ENCODE data around the gene POR.
"Not testable (repeated sequence)": the region's sequence is repeated elsewhere in the genome, so short reads cannot be mapped to it uniquely, and the experiment has no call there.

DNA sequence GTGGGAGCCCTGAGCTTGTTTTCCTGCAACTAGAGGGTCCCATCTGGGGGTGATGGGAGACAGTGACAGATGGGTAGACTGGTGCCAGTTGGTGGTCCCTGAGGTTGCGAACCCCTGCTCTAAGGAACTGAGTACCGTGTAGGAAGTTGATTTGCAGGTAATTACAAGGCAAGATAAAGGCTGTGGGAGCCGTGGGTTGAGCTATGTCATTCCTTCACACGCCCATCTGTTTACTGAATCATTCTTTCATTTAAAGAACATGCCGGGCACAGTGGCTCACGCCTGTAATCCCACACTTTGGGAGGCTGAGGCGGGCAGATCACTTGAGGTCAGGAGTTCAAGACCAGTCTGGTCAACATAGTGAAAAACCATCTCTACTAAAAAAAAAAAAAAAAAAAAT lies 23.7 kb upstream of the POR start:
- not testable (repeated sequence) for TF ChIP-seq U2AF1 (optimal IDR thresholded peaks at IDR 0.05; ENCODE audit: low read depth, low read length); YY1 (IDR thresholded peaks at IDR 0.05; ENCODE audit: insufficient read depth, insufficient replicate concordance, low read depth, low read length); SRSF4 (IDR thresholded peaks at IDR 0.05; ENCODE audit: low read depth, low read length, poor library complexity, severe bottlenecking); MBNL3 (CRISPR knock-in tag; conservative IDR thresholded peaks at IDR 0.05); TRIM24 (CRISPR knock-in tag; IDR thresholded peaks at IDR 0.05); MATR3 (CRISPR knock-in tag; IDR thresholded peaks at IDR 0.05); GFI1 (CRISPR knock-in tag; IDR thresholded peaks at IDR 0.05; ENCODE audit: borderline replicate concordance); CHD4 (IDR thresholded peaks at IDR 0.05; ENCODE audit: borderline replicate concordance, low read length)
- TF ChIP-seq, protein P1, sequence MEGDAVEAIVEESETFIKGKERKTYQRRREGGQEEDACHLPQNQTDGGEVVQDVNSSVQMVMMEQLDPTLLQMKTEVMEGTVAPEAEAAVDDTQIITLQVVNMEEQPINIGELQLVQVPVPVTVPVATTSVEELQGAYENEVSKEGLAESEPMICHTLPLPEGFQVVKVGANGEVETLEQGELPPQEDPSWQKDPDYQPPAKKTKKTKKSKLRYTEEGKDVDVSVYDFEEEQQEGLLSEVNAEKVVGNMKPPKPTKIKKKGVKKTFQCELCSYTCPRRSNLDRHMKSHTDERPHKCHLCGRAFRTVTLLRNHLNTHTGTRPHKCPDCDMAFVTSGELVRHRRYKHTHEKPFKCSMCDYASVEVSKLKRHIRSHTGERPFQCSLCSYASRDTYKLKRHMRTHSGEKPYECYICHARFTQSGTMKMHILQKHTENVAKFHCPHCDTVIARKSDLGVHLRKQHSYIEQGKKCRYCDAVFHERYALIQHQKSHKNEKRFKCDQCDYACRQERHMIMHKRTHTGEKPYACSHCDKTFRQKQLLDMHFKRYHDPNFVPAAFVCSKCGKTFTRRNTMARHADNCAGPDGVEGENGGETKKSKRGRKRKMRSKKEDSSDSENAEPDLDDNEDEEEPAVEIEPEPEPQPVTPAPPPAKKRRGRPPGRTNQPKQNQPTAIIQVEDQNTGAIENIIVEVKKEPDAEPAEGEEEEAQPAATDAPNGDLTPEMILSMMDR (CRISPR knock-in tag; IDR thresholded peaks at IDR 0.05): not testable (repeated sequence)
- TF ChIP-seq, protein P2, sequence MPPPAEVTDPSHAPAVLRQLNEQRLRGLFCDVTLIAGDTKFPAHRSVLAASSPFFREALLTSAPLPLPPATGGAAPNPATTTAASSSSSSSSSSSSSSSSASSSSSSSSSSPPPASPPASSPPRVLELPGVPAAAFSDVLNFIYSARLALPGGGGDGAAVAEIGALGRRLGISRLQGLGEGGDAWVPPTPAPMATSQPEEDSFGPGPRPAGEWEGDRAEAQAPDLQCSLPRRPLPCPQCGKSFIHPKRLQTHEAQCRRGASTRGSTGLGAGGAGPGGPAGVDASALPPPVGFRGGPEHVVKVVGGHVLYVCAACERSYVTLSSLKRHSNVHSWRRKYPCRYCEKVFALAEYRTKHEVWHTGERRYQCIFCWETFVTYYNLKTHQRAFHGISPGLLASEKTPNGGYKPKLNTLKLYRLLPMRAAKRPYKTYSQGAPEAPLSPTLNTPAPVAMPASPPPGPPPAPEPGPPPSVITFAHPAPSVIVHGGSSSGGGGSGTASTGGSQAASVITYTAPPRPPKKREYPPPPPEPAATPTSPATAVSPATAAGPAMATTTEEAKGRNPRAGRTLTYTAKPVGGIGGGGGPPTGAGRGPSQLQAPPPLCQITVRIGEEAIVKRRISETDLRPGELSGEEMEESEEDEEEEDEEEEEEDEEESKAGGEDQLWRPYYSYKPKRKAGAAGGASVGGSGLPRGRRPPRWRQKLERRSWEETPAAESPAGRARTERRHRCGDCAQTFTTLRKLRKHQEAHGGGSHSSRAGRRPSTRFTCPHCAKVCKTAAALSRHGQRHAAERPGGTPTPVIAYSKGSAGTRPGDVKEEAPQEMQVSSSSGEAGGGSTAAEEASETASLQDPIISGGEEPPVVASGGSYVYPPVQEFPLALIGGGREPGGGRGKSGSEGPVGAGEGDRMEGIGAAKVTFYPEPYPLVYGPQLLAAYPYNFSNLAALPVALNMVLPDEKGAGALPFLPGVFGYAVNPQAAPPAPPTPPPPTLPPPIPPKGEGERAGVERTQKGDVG (CRISPR knock-in tag; IDR thresholded peaks at IDR 0.05; ENCODE audit: borderline replicate concordance): not testable (repeated sequence)
- TF ChIP-seq, protein P3, sequence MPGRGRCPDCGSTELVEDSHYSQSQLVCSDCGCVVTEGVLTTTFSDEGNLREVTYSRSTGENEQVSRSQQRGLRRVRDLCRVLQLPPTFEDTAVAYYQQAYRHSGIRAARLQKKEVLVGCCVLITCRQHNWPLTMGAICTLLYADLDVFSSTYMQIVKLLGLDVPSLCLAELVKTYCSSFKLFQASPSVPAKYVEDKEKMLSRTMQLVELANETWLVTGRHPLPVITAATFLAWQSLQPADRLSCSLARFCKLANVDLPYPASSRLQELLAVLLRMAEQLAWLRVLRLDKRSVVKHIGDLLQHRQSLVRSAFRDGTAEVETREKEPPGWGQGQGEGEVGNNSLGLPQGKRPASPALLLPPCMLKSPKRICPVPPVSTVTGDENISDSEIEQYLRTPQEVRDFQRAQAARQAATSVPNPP (CRISPR knock-in tag; IDR thresholded peaks at IDR 0.05): not testable (repeated sequence)
- TF ChIP-seq, protein P4, sequence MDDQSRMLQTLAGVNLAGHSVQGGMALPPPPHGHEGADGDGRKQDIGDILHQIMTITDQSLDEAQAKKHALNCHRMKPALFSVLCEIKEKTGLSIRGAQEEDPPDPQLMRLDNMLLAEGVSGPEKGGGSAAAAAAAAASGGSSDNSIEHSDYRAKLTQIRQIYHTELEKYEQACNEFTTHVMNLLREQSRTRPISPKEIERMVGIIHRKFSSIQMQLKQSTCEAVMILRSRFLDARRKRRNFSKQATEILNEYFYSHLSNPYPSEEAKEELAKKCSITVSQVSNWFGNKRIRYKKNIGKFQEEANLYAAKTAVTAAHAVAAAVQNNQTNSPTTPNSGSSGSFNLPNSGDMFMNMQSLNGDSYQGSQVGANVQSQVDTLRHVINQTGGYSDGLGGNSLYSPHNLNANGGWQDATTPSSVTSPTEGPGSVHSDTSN (CRISPR knock-in tag; IDR thresholded peaks at IDR 0.05; ENCODE audit: borderline replicate concordance): not testable (repeated sequence)
